SK-N-SH (cell line): ENCODE measurements around the gene CFAP43. TPM values are rescaled to one million over a fixed set of nuclear protein-coding genes. Genes with fewer than 3 reads are reported as not detected.

Experiments used
- CTCF ChIA-PET: fragments of 300-600, 350-600 bp; formaldehyde crosslinking; extraction: SDS; loops from one replicate; lab custom pipeline; 2021; lab: Yijun Ruan, JAX
- POLR2A ChIA-PET: fragments of 350-600 bp; sonication (Branson Sonifier 250); formaldehyde crosslinking; extraction: SDS; loops from one replicate; lab custom pipeline; 2020; ENCODE audit warnings: antibody characterized with exemption, inconsistent platforms; lab: Yijun Ruan, JAX
- DNase-seq: peaks from one replicate; pipeline ENCODE4 v3.0.0; 2012
- H2AFZ ChIP-seq: fragments of 200-600 bp; sonication (generic); 2 replicates; pipeline ENCODE4 v1.8.1; 2016; ENCODE audit warnings: antibody characterized with exemption, mild to moderate bottlenecking, low read depth
- H3F3A ChIP-seq: fragments of 200-600 bp; sonication (generic); replicated peaks from 2 replicates; pipeline ENCODE3; 2016; ENCODE audit warnings: antibody characterized with exemption, mild to moderate bottlenecking; ENCODE audit not compliant: insufficient read depth
- H3K27ac ChIP-seq, 2 experiments: fragments of 200-500 bp in 1 of 2; fragments of 200-600 bp in 1 of 2; sonication (Bioruptor generic) in 1 of 2; sonication (generic), shearing (Covaris generic) in 1 of 2; 2 replicates each; pipeline versions ENCODE4 v1.5.1 to v1.6.1; 2014 to 2016; ENCODE audit warnings: low read depth in 2 of 2, inconsistent platforms in 1 of 2, low read length in 1 of 2, mild to moderate bottlenecking in 1 of 2, mixed read lengths in 1 of 2
- H3K27me3 ChIP-seq: fragments of 200-600 bp; sonication (generic), shearing (Covaris generic); 2 replicates; pipeline ENCODE4 v1.6.1; 2016; ENCODE audit warnings: mixed run types; ENCODE audit not compliant: insufficient read depth
- H3K36me3 ChIP-seq, 2 experiments: fragments of 200-500 bp in 1 of 2; fragments of 200-600 bp in 1 of 2; sonication (Bioruptor generic) in 1 of 2; sonication (generic) in 1 of 2; replicated peaks in 1 of 2; 2 replicates each; pipeline versions ENCODE3 to v1.5.1; 2014 to 2016; ENCODE audit warnings: low read length in 1 of 2, mild to moderate bottlenecking in 1 of 2; ENCODE audit not compliant: insufficient read depth in 2 of 2, control insufficient read depth in 1 of 2
- H3K4me1 ChIP-seq, 2 experiments: fragments of 200-500 bp in 1 of 2; fragments of 200-600 bp in 1 of 2; sonication (Bioruptor generic) in 1 of 2; sonication (generic), shearing (Covaris generic) in 1 of 2; 2 replicates each; pipeline versions ENCODE4 v1.5.1 to v1.6.1; 2014 to 2016; ENCODE audit warnings: low read depth in 1 of 2, low read length in 1 of 2, mixed run types in 1 of 2; ENCODE audit not compliant: insufficient read depth in 2 of 2, control insufficient read depth in 1 of 2
- H3K4me2 ChIP-seq: fragments of 200-600 bp; sonication (generic), shearing (Covaris generic); 2 replicates; pipeline ENCODE4 v1.6.1; 2017; ENCODE audit warnings: mixed run types
- H3K4me3 ChIP-seq, 2 experiments: fragments of 200-500 bp in 1 of 2; fragments of 200-600 bp in 1 of 2; sonication (Bioruptor generic) in 1 of 2; sonication (generic), shearing (Covaris generic) in 1 of 2; 2 replicates each; pipeline versions ENCODE4 v1.5.1 to v1.8.1; 2014 to 2016; ENCODE audit warnings: low read depth in 2 of 2, inconsistent platforms in 1 of 2, low read length in 1 of 2, mild to moderate bottlenecking in 1 of 2, mixed read lengths in 1 of 2, moderate library complexity in 1 of 2
- H3K79me2 ChIP-seq: fragments of 200-600 bp; sonication (generic); 2 replicates; pipeline ENCODE4 v1.8.1; 2017; ENCODE audit warnings: mild to moderate bottlenecking; ENCODE audit not compliant: insufficient read depth
- H3K9ac ChIP-seq: fragments of 200-600 bp; sonication (generic); 2 replicates; pipeline ENCODE4 v1.6.1; 2017; ENCODE audit warnings: mixed run types
- H3K9me2 ChIP-seq: fragments of 200-600 bp; sonication (generic); 2 replicates; pipeline ENCODE4 v1.6.1; 2017; ENCODE audit warnings: mixed run types
- H3K9me3 ChIP-seq: fragments of 200-600 bp; sonication (generic); 2 replicates; pipeline ENCODE4 v1.6.1; 2017; ENCODE audit warnings: mixed run types, mild to moderate bottlenecking, moderate library complexity
- H4K20me1 ChIP-seq: fragments of 200-600 bp; sonication (generic); 2 replicates; pipeline ENCODE4 v1.6.1; 2017; ENCODE audit warnings: mild to moderate bottlenecking, mixed run types; ENCODE audit not compliant: insufficient read depth
- CHD2 ChIP-seq: fragments of 150-350 bp; IDR thresholded peaks from 2 replicates; pipeline ENCODE4 v1.6.1; 2018; ENCODE audit warnings: low read length; ENCODE audit not compliant: partially characterized antibody
- CTCF ChIP-seq: fragments of 200-600 bp; sonication (generic); IDR thresholded peaks from 2 replicates; pipeline ENCODE4 v1.6.1; 2017; ENCODE audit warnings: antibody characterized with exemption, mild to moderate bottlenecking, moderate library complexity
- ELF1 ChIP-seq: IDR thresholded peaks from 2 replicates; pipeline ENCODE4 v1.4.0; 2012
- FOSL2 ChIP-seq: IDR thresholded peaks from 2 replicates; pipeline ENCODE4 v1.4.0; 2012; ENCODE audit warnings: low read depth, mild to moderate bottlenecking, moderate library complexity, borderline replicate concordance
- FOXJ3 ChIP-seq: sonication (generic); formaldehyde crosslinking; IDR thresholded peaks from 2 replicates; pipeline ENCODE4 v1.5.1; 2020; ENCODE audit warnings: mild to moderate bottlenecking, missing genetic modification reagents
- FOXM1 ChIP-seq: IDR thresholded peaks from 2 replicates; pipeline ENCODE4 v1.4.0; 2012; ENCODE audit warnings: low read depth, mild to moderate bottlenecking
- GATA2 ChIP-seq: sonication (generic); formaldehyde crosslinking; IDR thresholded peaks from 2 replicates; pipeline ENCODE4 v1.5.0; 2020; ENCODE audit warnings: mild to moderate bottlenecking, missing genetic modification reagents
- JUND ChIP-seq: IDR thresholded peaks from 2 replicates; pipeline ENCODE4 v1.4.0; 2012
- MEF2A ChIP-seq: IDR thresholded peaks from 2 replicates; pipeline ENCODE4 v1.4.0; 2012; ENCODE audit warnings: low read depth, borderline replicate concordance
- MXI1 ChIP-seq: IDR thresholded peaks from 2 replicates; pipeline ENCODE4 v1.6.1; 2012; ENCODE audit warnings: mild to moderate bottlenecking, low read depth, low read length, improper control_type of control experiment
- NFIC ChIP-seq: IDR thresholded peaks from 2 replicates; pipeline ENCODE4 v1.4.0; 2012; ENCODE audit warnings: borderline replicate concordance
- RAD21 ChIP-seq: IDR thresholded peaks from 2 replicates; pipeline ENCODE4 v1.6.1; 2012; ENCODE audit warnings: mild to moderate bottlenecking, low read length
- REST ChIP-seq: IDR thresholded peaks from 2 replicates; pipeline ENCODE4 v1.6.1; 2012; ENCODE audit warnings: mild to moderate bottlenecking, low read depth, low read length, moderate library complexity
- RXRA ChIP-seq: IDR thresholded peaks from 2 replicates; pipeline ENCODE4 v1.4.0; 2012; ENCODE audit warnings: low read depth, mild to moderate bottlenecking, borderline replicate concordance
- SIN3A ChIP-seq: IDR thresholded peaks from 2 replicates; pipeline ENCODE4 v1.6.1; 2012; ENCODE audit warnings: low read depth, mild to moderate bottlenecking, low read length, moderate library complexity, borderline replicate concordance
- SMC3 ChIP-seq: IDR thresholded peaks from 2 replicates; pipeline ENCODE4 v1.6.1; 2012; ENCODE audit warnings: low read depth, low read length, improper control_type of control experiment
- TAF1 ChIP-seq: IDR thresholded peaks from 2 replicates; pipeline ENCODE4 v1.6.1; 2012; ENCODE audit warnings: low read depth, mild to moderate bottlenecking, low read length, moderate library complexity, borderline replicate concordance
- TEAD4 ChIP-seq: IDR thresholded peaks from 2 replicates; pipeline ENCODE4 v1.4.0; 2012; ENCODE audit warnings: mild to moderate bottlenecking, borderline replicate concordance; ENCODE audit not compliant: insufficient read depth
- YY1 ChIP-seq: IDR thresholded peaks from 2 replicates; pipeline ENCODE4 v1.4.0; 2012; ENCODE audit warnings: low read depth, mild to moderate bottlenecking
- ZBTB33 ChIP-seq: IDR thresholded peaks from 2 replicates; pipeline ENCODE4 v1.4.0; 2012; ENCODE audit warnings: low read depth, borderline replicate concordance
- WGBS: methylation state at CpG from one replicate; pipeline ENCODE4 v1.1.6; 2017; ENCODE audit warnings: low lambda C conversion rate; 5-methylcytosine and 5-hydroxymethylcytosine counted together
- polyA plus RNA-seq, 3 experiments: library from polyadenylated mRNA; depleted of rRNA; stranded (reverse); fragments of >200 nt; gene quantifications; 2 replicates each; pipeline ENCODE4 v1.2.3, GENCODE V29; 2012
- TF ChIP-seq, protein P1 (sequence below): fragments of 150-350 bp; IDR thresholded peaks from 2 replicates; pipeline ENCODE4 v1.6.1; 2017; ENCODE audit warnings: antibody characterized with exemption, low read length, low read depth, borderline replicate concordance

CFAP43 gene
- polyA plus RNA-seq, 1 of the 3 experiments (the other 2 are of a cell fraction), result 0.35 TPM

DNA sequence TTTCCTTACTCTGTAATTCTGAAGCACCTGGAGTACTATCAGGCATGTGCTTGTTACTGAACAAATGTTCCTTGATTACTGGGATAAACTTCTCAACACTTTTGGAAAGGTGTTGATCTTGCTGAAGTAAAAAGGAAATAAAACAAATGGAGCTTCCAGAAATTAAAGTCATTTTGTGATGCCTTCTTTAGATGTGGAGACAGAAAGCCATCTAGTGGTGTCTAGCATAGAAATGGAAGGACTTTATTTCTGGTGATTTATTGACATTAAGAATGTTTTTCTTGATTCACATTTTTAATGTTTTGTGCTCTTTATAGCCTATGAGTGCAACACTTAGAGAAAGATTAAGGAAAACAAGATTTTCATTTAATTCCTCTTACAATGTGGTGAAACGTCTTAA is 108.8 kb downstream of the CFAP43 start:
- POLR2A ChIA-PET, result interaction anchor here (1.1 kb wide), 2 partner anchors 69 to 75 kb away, joined by 3 read pairs; no protein-coding TSS in a partner anchor
- CTCF ChIA-PET, result interaction anchor here (1.1 to 5.2 kb wide), 9 partner anchors 38 to 267 kb away, joined by 3 to 44 read pairs (median 5); no protein-coding TSS in a partner anchor

More for the DNA sequence above, 108.8 kb downstream of the CFAP43 start:
- no peaks in the 10 kb centered on the region for H4K20me1 ChIP-seq
- H3K9me2 ChIP-seq, result no peaks in the 10 kb centered on the region
- no peak overlapping the region; a peak in 1 of 4 replicates for H3K27ac ChIP-seq
- no peak overlapping the region for H3K4me3 ChIP-seq
- H3F3A ChIP-seq, result peaks cover 12% of the 10 kb centered on the region
- 74% methylated on average over 1 of the region's 1 CpG for WGBS
- no peak for TF ChIP-seq CHD2
- no peak for TF ChIP-seq ZBTB33
- no peak for TF ChIP-seq YY1
- TF ChIP-seq GATA2 (CRISPR knock-in tag), result no peak
- no peak for TF ChIP-seq FOSL2
- TF ChIP-seq, protein P1, sequence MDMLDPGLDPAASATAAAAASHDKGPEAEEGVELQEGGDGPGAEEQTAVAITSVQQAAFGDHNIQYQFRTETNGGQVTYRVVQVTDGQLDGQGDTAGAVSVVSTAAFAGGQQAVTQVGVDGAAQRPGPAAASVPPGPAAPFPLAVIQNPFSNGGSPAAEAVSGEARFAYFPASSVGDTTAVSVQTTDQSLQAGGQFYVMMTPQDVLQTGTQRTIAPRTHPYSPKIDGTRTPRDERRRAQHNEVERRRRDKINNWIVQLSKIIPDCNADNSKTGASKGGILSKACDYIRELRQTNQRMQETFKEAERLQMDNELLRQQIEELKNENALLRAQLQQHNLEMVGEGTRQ, result no peak
- TF ChIP-seq MXI1, result no peak
- TF ChIP-seq ELF1, result no peak
- no peak for TF ChIP-seq JUND
- TF ChIP-seq FOXJ3 (CRISPR knock-in tag), result no peak
- peak; percentile 34 for TF ChIP-seq SMC3
- no peak for TF ChIP-seq FOXM1
- TF ChIP-seq CTCF, result peak; percentile 58
- TF ChIP-seq SIN3A, result no peak
- no peak for TF ChIP-seq RXRA
- TF ChIP-seq NFIC, result no peak
- TF ChIP-seq TEAD4, result no peak
- TF ChIP-seq TAF1, result no peak
- no peak for TF ChIP-seq MEF2A
- no peak for TF ChIP-seq REST
- TF ChIP-seq RAD21, result peak; percentile 52
- TF ChIP-seq, all 33 proteins: peak for 3
- no peak overlapping the region; the same call in 1 of the 2 replicates for H3K9ac ChIP-seq
- no peaks in the 10 kb centered on the region for H3K9me3 ChIP-seq
- peak; percentile 4 for DNase-seq
- H2AFZ ChIP-seq, result 0 out of 2 replicates have a peak overlapping the region, but pooled peaks have one; percentile 10
- H3K36me3 ChIP-seq, result peaks cover 0 to 11% of the 10 kb centered on the region in 2 experiments
- no peaks in the 10 kb centered on the region for H3K79me2 ChIP-seq
- H3K27me3 ChIP-seq, result no peaks in the 10 kb centered on the region
- H3K4me2 ChIP-seq, result 0 out of 2 replicates have a peak overlapping the region, but pooled peaks have one; percentile 93
- H3K4me1 ChIP-seq, result peaks cover 6 to 11% of the 10 kb centered on the region in 2 experiments; a peak in 3 of 4 replicates
